ENCODE measurements around the gene ADGRA3.

- TF ChIP-seq CTCF (IDR thresholded peaks at IDR 0.05), result no peak
- no peak for TF ChIP-seq POLR2AphosphoS5 (IDR thresholded peaks at IDR 0.05)
- no peak for TF ChIP-seq POLR2A (IDR thresholded peaks at IDR 0.05)
Measured at GRCh38 chr4:22522706-22523501, 7.0 kb upstream of the ADGRA3 start.
